Upper lobe of left lung (tissue), 4 donors: ENCODE data around the gene PECR.

ENCODE experiments used
- EP300 ChIP-seq, 4 donors: sonication (generic); formaldehyde crosslinking; IDR thresholded peaks; one replicate each; pipeline ENCODE4 v1.5.1; 2017; ENCODE audit warnings: antibody characterized with exemption in 4 of 4, control low read depth in 2 of 4
- POLR2A ChIP-seq, 4 donors: fragments of 450-650 bp; IDR thresholded peaks; one replicate each; pipeline ENCODE4 v1.5.1; 2016 to 2017; ENCODE audit warnings: antibody characterized with exemption in 4 of 4, mild to moderate bottlenecking in 2 of 4
- POLR2AphosphoS5 ChIP-seq, 2 donors: sonication (generic); formaldehyde crosslinking; IDR thresholded peaks; one replicate each; pipeline ENCODE4 v1.5.1; 2017; ENCODE audit warnings: antibody characterized with exemption in 2 of 2
- TF ChIP-seq, protein P1 (sequence below), 6 experiments: fragments of 450-650 bp in 4 of 6; fragments of 200-600 bp in 2 of 6; sonication (generic) in 2 of 6; IDR thresholded peaks; one replicate each; pipeline ENCODE4 v1.5.1; 2016 to 2019; ENCODE audit warnings: antibody characterized with exemption in 6 of 6

GRCh38 chr2:216017365-216017764 lies 64.2 kb downstream of the PECR start:
- TF ChIP-seq, protein P1, sequence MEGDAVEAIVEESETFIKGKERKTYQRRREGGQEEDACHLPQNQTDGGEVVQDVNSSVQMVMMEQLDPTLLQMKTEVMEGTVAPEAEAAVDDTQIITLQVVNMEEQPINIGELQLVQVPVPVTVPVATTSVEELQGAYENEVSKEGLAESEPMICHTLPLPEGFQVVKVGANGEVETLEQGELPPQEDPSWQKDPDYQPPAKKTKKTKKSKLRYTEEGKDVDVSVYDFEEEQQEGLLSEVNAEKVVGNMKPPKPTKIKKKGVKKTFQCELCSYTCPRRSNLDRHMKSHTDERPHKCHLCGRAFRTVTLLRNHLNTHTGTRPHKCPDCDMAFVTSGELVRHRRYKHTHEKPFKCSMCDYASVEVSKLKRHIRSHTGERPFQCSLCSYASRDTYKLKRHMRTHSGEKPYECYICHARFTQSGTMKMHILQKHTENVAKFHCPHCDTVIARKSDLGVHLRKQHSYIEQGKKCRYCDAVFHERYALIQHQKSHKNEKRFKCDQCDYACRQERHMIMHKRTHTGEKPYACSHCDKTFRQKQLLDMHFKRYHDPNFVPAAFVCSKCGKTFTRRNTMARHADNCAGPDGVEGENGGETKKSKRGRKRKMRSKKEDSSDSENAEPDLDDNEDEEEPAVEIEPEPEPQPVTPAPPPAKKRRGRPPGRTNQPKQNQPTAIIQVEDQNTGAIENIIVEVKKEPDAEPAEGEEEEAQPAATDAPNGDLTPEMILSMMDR (IDR thresholded peaks at IDR 0.05), result no peak
- TF ChIP-seq EP300 (IDR thresholded peaks at IDR 0.05) (no peak), POLR2AphosphoS5 (IDR thresholded peaks at IDR 0.05) (no peak), POLR2A (IDR thresholded peaks at IDR 0.05) (no peak)
